ENCODE measurements around the gene POLR2H. TPM values are rescaled to one million over a fixed set of nuclear protein-coding genes. Genes with fewer than 3 reads are reported as not detected.
A peak's percentile ranks its signal among the peaks of the same experiment; 100 is the strongest.

Gene POLR2H
- total and polyA plus RNA-seq, 10 of the 15 experiments (the other 5 are each of a cell fraction or from before 2014, with no cell fraction given), result 74.2 to 357 (median 143) TPM

DNA sequence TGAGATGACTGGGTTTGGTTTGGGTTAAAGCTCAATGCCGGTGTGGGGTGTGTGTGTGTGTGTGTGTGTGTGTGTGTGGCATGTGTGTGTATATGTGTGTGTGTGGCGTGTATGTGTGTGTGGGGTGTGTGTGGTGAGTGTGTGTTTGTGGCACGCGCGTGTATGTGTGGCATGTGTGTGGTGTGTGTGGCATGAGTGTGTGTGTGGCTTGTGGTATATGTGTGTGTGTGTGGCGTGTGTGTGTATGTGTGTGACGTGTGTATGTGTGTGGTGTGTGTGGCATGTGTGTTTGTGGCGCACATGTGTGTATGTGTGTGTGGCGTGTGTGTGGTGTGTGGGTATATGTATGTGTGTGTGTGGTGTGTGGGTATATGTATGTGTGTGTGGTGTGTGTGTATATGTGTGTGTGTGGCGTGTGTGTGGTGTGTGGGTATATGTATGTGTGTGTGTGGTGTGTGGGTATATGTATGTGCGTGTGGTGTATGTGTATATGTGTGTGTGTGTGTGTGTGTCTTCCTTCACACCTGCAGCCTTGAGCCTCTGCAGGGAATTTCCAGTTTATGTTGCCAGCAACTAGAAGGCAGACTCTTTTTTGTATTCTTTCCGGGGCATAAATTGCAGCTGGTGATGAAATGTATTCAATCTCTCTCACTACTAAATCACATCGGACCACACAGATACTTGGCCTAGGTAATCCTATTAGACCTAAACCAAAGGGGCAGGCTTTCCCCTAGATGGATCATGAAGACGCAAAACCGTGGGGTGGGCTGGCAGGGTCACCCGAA is 53.1 kb downstream of the POLR2H start:
- no peaks in the 10 kb centered on the region for H3K4me1 ChIP-seq (ENCODE audit: control insufficient read depth, insufficient read depth, low read length)
- TF ChIP-seq ATF7 (IDR thresholded peaks at IDR 0.05; ENCODE audit: low read depth), result 0 out of 2 replicates have a peak, but pooled peaks have one; percentile 26
- no peak for TF ChIP-seq SPI1 (IDR thresholded peaks at IDR 0.05; ENCODE audit: borderline replicate concordance, insufficient read depth, low read depth, low read length)
- no peak for TF ChIP-seq STAT1 (conservative IDR thresholded peaks at IDR 0.05)
- peak in 1 of 2 experiments; percentile 25; a peak in 1 of 4 replicates for TF ChIP-seq IKZF2 (IDR thresholded peaks at IDR 0.05)
- TF ChIP-seq BHLHE40 (IDR thresholded peaks at IDR 0.05; ENCODE audit: borderline replicate concordance in 1 of 2, low read depth in 2 of 2, low read length in 1 of 2), result peak in 1 of 2 experiments; percentile 29; a peak in 1 of 4 replicates
- TF ChIP-seq JUND (IDR thresholded peaks at IDR 0.05; ENCODE audit: low read depth, low read length), result no peak
- TF ChIP-seq NBN (IDR thresholded peaks at IDR 0.05), result peak; percentile 78; the same call in 1 of the 2 replicates
- peak; percentile 30; the same call in 1 of the 2 replicates for TF ChIP-seq MTA2 (IDR thresholded peaks at IDR 0.05; ENCODE audit: low read depth)
- TF ChIP-seq SIN3A (IDR thresholded peaks at IDR 0.05; ENCODE audit: low read depth, low read length), result no peak
- no peak for TF ChIP-seq KDM1A (IDR thresholded peaks at IDR 0.05; ENCODE audit: borderline replicate concordance)
- TF ChIP-seq, protein P1, sequence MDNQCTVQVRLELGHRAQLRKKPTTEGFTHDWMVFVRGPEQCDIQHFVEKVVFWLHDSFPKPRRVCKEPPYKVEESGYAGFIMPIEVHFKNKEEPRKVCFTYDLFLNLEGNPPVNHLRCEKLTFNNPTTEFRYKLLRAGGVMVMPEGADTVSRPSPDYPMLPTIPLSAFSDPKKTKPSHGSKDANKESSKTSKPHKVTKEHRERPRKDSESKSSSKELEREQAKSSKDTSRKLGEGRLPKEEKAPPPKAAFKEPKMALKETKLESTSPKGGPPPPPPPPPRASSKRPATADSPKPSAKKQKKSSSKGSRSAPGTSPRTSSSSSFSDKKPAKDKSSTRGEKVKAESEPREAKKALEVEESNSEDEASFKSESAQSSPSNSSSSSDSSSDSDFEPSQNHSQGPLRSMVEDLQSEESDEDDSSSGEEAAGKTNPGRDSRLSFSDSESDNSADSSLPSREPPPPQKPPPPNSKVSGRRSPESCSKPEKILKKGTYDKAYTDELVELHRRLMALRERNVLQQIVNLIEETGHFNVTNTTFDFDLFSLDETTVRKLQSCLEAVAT (IDR thresholded peaks at IDR 0.05), result peak; percentile 54; the same call in 1 of the 2 replicates
- TF ChIP-seq, protein P2, sequence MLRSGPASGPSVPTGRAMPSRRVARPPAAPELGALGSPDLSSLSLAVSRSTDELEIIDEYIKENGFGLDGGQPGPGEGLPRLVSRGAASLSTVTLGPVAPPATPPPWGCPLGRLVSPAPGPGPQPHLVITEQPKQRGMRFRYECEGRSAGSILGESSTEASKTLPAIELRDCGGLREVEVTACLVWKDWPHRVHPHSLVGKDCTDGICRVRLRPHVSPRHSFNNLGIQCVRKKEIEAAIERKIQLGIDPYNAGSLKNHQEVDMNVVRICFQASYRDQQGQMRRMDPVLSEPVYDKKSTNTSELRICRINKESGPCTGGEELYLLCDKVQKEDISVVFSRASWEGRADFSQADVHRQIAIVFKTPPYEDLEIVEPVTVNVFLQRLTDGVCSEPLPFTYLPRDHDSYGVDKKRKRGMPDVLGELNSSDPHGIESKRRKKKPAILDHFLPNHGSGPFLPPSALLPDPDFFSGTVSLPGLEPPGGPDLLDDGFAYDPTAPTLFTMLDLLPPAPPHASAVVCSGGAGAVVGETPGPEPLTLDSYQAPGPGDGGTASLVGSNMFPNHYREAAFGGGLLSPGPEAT (IDR thresholded peaks at IDR 0.05; ENCODE audit: low read depth), result peak; percentile 75
- no peak for TF ChIP-seq LARP7 (IDR thresholded peaks at IDR 0.05)
- BruUV-seq (replicated peaks), result no TSS peak
- H3K9me3 ChIP-seq (replicated peaks; ENCODE audit: control insufficient read depth, insufficient read depth, low read length), result no peaks in the 10 kb centered on the region
- H3K9ac ChIP-seq (ENCODE audit: control insufficient read depth, insufficient read depth, low read length), result no peak overlapping the region
- DNase-seq (ENCODE audit: low read depth, low spot score), result no peak
- ATAC-seq, result no peak
- intact Hi-C loops (cut with micrococcal nuclease; ENCODE audit: unreplicated experiment), result loop anchor here (5.0 kb wide), 1 partner anchor 128 kb away; no protein-coding TSS in a partner anchor
- CTCF ChIA-PET, result interaction anchor here (0.7 to 0.9 kb wide), 2 partner anchors 43 to 60 kb away, joined by 3 to 4 read pairs; no protein-coding TSS in a partner anchor
- no peak overlapping the region for H3K4me2 ChIP-seq (ENCODE audit: control insufficient read depth, insufficient read depth)
- no peak overlapping the region for H3K27ac ChIP-seq (ENCODE audit: control insufficient read depth, insufficient read depth)
- no peak overlapping the region for H2AFZ ChIP-seq (ENCODE audit: control insufficient read depth, low read depth, low read length)
- H3K36me3 ChIP-seq (ENCODE audit: control insufficient read depth in 2 of 2, insufficient read depth in 2 of 2, low read length in 1 of 2), result no peaks in the 10 kb centered on the region
- SMC1A ChIA-PET (ENCODE audit: uncharacterized antibody, unreplicated experiment), result no interaction called here
- no peaks in the 10 kb centered on the region for H3K79me2 ChIP-seq (ENCODE audit: control insufficient read depth, insufficient read depth, low read length)
- no peaks in the 10 kb centered on the region for H4K20me1 ChIP-seq (ENCODE audit: control insufficient read depth, insufficient read depth)
- H3K27me3 ChIP-seq (replicated peaks in 1 of 2; ENCODE audit: control insufficient read depth in 2 of 2, insufficient read depth in 2 of 2, low read length in 1 of 2), result no peaks in the 10 kb centered on the region
- RAD21 ChIA-PET (ENCODE audit: unreplicated experiment), result interaction anchor here (0.6 to 3.5 kb wide), 2 partner anchors 67 to 100 kb away, joined by 4 to 10 read pairs; no protein-coding TSS in a partner anchor
- 52% methylated on average over 13 of the region's 16 CpGs for WGBS (ENCODE audit: insufficient coverage, insufficient replicate concordance, low lambda C conversion rate, missing lambda C conversion rate)
- peak; percentile 7 for FAIRE-seq
- POLR2A ChIA-PET, result interaction anchor here (0.6 kb wide), 1 partner anchor 138 kb away, joined by 4 read pairs; no protein-coding TSS in a partner anchor
- in situ Hi-C loops (cut with MboI), result no loop called here
- no peak overlapping the region for H3K4me3 ChIP-seq

Measured in GM12878 (cell line).